HCT116 (cell line): ENCODE data around the gene NTHL1. TPM values are rescaled to one million over a fixed set of nuclear protein-coding genes. Genes with fewer than 3 reads are reported as not detected.

Experiments used
- ATAC-seq: fragments of 200-7000 bp; cut with Tn5 transposase; 2 replicates; pipeline ENCODE4 v1.9.1; 2020; ENCODE audit warnings: mild to moderate bottlenecking, moderate library complexity
- BruUV-seq: library from RNA; stranded (reverse); fragments of 400-500 nt; replicated peaks from 2 replicates; lab custom pipeline; 2021; lab: Mats Ljungman, UMichigan
- CTCF ChIA-PET: fragments of 300-600 bp; sonication (Branson Sonifier 250); formaldehyde crosslinking; loops from one replicate; lab custom pipeline; 2021; ENCODE audit warnings: antibody characterized with exemption; lab: Charles Lee
- POLR2A ChIA-PET: fragments of 300-600, 350-600 bp; sonication (Branson Sonifier 250); formaldehyde crosslinking; loops from one replicate; lab custom pipeline; 2021; ENCODE audit warnings: antibody characterized with exemption; lab: Charles Lee
- RAD21 ChIA-PET, 2 experiments: fragments of 300-600 bp; sonication (Branson Sonifier 250); formaldehyde crosslinking; loops; one replicate each; lab custom pipeline; 2023; ENCODE audit warnings: low total read pairs in 2 of 2; ENCODE audit not compliant: uncharacterized antibody in 2 of 2, unreplicated experiment in 2 of 2, low non-redundant PET in 1 of 2; lab: Charles Lee
- DNase-seq: peaks from one replicate; pipeline ENCODE4 v3.0.0-alpha.2; 2010; ENCODE audit warnings: low read depth, low spot score
- H2AFZ ChIP-seq: fragments of 200-600 bp; shearing (Covaris generic), sonication (generic); 2 replicates; pipeline ENCODE4 v1.6.1; 2017; ENCODE audit warnings: low read depth, mixed run types, mixed read lengths, antibody characterized with exemption, low read length; ENCODE audit not compliant: poor library complexity, severe bottlenecking
- H3K27ac ChIP-seq: 2 replicates; pipeline ENCODE4 v1.5.1; 2012; ENCODE audit warnings: low read depth, low read length
- H3K27me3 ChIP-seq: fragments of 200-600 bp; sonication (generic); 2 replicates; pipeline ENCODE4 v1.6.1; 2016; ENCODE audit warnings: mixed run types, low read length, mixed read lengths; ENCODE audit not compliant: insufficient read depth
- H3K36me3 ChIP-seq, 2 experiments: fragments of 200-500 bp in 1 of 2; fragments of 200-600 bp in 1 of 2; sonication (Bioruptor generic) in 1 of 2; sonication (generic) in 1 of 2; 2 replicates each; pipeline versions ENCODE4 v1.5.1 to v1.6.1; 2014 to 2016; ENCODE audit warnings: low read length in 2 of 2, inconsistent platforms in 1 of 2, mixed read lengths in 1 of 2, mixed run types in 1 of 2; ENCODE audit not compliant: insufficient read depth in 2 of 2, control insufficient read depth in 1 of 2
- H3K4me1 ChIP-seq, 2 experiments: fragments of 200-600 bp in 1 of 2; sonication (generic) in 1 of 2; 2 replicates each; pipeline versions ENCODE4 v1.5.1 to v1.6.1; 2012 to 2017; ENCODE audit warnings: low read length in 2 of 2, inconsistent platforms in 1 of 2, mild to moderate bottlenecking in 1 of 2, mixed read lengths in 1 of 2, mixed run types in 1 of 2, moderate library complexity in 1 of 2; ENCODE audit not compliant: insufficient read depth in 2 of 2, control insufficient read depth in 1 of 2
- H3K4me2 ChIP-seq: fragments of 200-600 bp; sonication (generic); 2 replicates; pipeline ENCODE4 v1.6.1; 2017; ENCODE audit warnings: mixed run types, low read length, mixed read lengths
- H3K4me3 ChIP-seq, 2 experiments: fragments of 200-600 bp in 1 of 2; sonication (generic) in 1 of 2; replicated peaks in 1 of 2; 2 replicates each; pipeline ENCODE4 v1.5.1; 2011 to 2016; ENCODE audit warnings: low read length in 2 of 2, control low read depth in 1 of 2, low read depth in 1 of 2, mild to moderate bottlenecking in 1 of 2, mixed read lengths in 1 of 2, mixed run types in 1 of 2
- H3K79me2 ChIP-seq: fragments of 200-600 bp; sonication (generic); 2 replicates; pipeline ENCODE4 v1.6.1; 2017; ENCODE audit warnings: mild to moderate bottlenecking, mixed run types, low read length, moderate library complexity, mixed read lengths; ENCODE audit not compliant: insufficient read depth
- H3K9ac ChIP-seq: fragments of 200-600 bp; sonication (generic); 2 replicates; pipeline ENCODE4 v1.6.1; 2016; ENCODE audit warnings: low read length, mixed read lengths
- H3K9me2 ChIP-seq: fragments of 200-600 bp; sonication (generic), shearing (Covaris generic); 2 replicates; pipeline ENCODE4 v1.6.1; 2017; ENCODE audit warnings: mixed run types, mild to moderate bottlenecking, moderate library complexity; ENCODE audit not compliant: insufficient read depth
- H3K9me3 ChIP-seq, 2 experiments: fragments of 200-500 bp in 1 of 2; fragments of 200-600 bp in 1 of 2; sonication (Bioruptor generic) in 1 of 2; sonication (generic) in 1 of 2; 2 replicates each; pipeline ENCODE4 v1.6.1; 2014 to 2017; ENCODE audit warnings: low read length in 2 of 2, mixed read lengths in 2 of 2, inconsistent platforms in 1 of 2, low read depth in 1 of 2, mild to moderate bottlenecking in 1 of 2, mixed run types in 1 of 2, moderate library complexity in 1 of 2; ENCODE audit not compliant: control insufficient read depth in 1 of 2, insufficient read depth in 1 of 2
- H4K20me1 ChIP-seq: fragments of 200-600 bp; sonication (generic), shearing (Covaris generic); 2 replicates; pipeline ENCODE4 v1.6.1; 2017; ENCODE audit warnings: mixed run types, mild to moderate bottlenecking, moderate library complexity; ENCODE audit not compliant: insufficient read depth
- CBX3 ChIP-seq: IDR thresholded peaks from 2 replicates; pipeline ENCODE4 v1.6.1; 2012; ENCODE audit warnings: low read depth
- CEBPB ChIP-seq: IDR thresholded peaks from 2 replicates; pipeline ENCODE4 v1.6.1; 2012; ENCODE audit warnings: low read depth
- EGR1 ChIP-seq: IDR thresholded peaks from 2 replicates; pipeline ENCODE4 v1.6.1; 2012; ENCODE audit warnings: low read depth
- ELF1 ChIP-seq: IDR thresholded peaks from 2 replicates; pipeline ENCODE4 v1.6.1; 2012; ENCODE audit warnings: low read depth, borderline replicate concordance
- EZH2 ChIP-seq: fragments of 200-600 bp; sonication (generic); IDR thresholded peaks from 2 replicates; pipeline ENCODE4 v1.6.1; 2017; ENCODE audit warnings: antibody characterized with exemption, mixed run types
- EZH2phosphoT487 ChIP-seq: fragments of 200-600 bp; IDR thresholded peaks from 2 replicates; pipeline ENCODE4 v1.6.1; 2018; ENCODE audit warnings: antibody characterized with exemption, borderline replicate concordance
- JUND ChIP-seq: IDR thresholded peaks from 2 replicates; pipeline ENCODE4 v1.6.1; 2012
- POLR2A ChIP-seq: IDR thresholded peaks from 2 replicates; pipeline ENCODE4 v1.7.0; 2011; ENCODE audit warnings: borderline replicate concordance; ENCODE audit not compliant: insufficient read depth, insufficient read length; ENCODE audit errors: extremely low read depth
- SIN3A ChIP-seq: IDR thresholded peaks from 2 replicates; pipeline ENCODE4 v1.6.1; 2012; ENCODE audit warnings: low read depth
- SP1 ChIP-seq: IDR thresholded peaks from 2 replicates; pipeline ENCODE4 v1.6.1; 2012; ENCODE audit warnings: low read depth
- TCF7L2 ChIP-seq: IDR thresholded peaks from 2 replicates; pipeline ENCODE4 v1.7.0; 2011; ENCODE audit warnings: borderline replicate concordance, inconsistent platforms; ENCODE audit not compliant: insufficient read depth, insufficient read length; ENCODE audit errors: extremely low read depth
- ZFX ChIP-seq: fragments of 450-650 bp; IDR thresholded peaks from 2 replicates; pipeline ENCODE4 v1.6.1; 2017
- ZNF274 ChIP-seq: fragments of 200-500 bp; sonication (Bioruptor generic); IDR thresholded peaks from 2 replicates; pipeline ENCODE4 v1.6.1; 2014; ENCODE audit warnings: mild to moderate bottlenecking, low read depth, low read length, inconsistent platforms
- intact Hi-C: fragments of 100-400 bp; cut with micrococcal nuclease; formaldehyde crosslinking; loops from 2 replicates; pipeline ENCODE4 v1.10.0; 2022
- total RNA-seq: library from RNA; stranded (reverse); gene quantifications from one replicate; pipeline ENCODE4 v1.2.1, GENCODE V29; 2021; ENCODE audit not compliant: unreplicated experiment
- TF ChIP-seq, protein P1 (sequence below): IDR thresholded peaks from 2 replicates; pipeline ENCODE4 v1.6.1; 2012
- TF ChIP-seq, protein P2 (sequence below), 3 experiments: fragments of 200-600 bp in 1 of 3; sonication (generic) in 1 of 3; IDR thresholded peaks in 2 of 3; conservative IDR thresholded peaks in 1 of 3; 2 replicates each; pipeline ENCODE4 v1.5.1; 2012 to 2017; ENCODE audit warnings: low read depth in 2 of 3, low read length in 2 of 3, antibody characterized with exemption in 1 of 3, borderline replicate concordance in 1 of 3, control low read depth in 1 of 3, mild to moderate bottlenecking in 1 of 3, mixed read lengths in 1 of 3, mixed run types in 1 of 3, moderate library complexity in 1 of 3; ENCODE audit not compliant: insufficient read depth in 1 of 3
- TF ChIP-seq, protein P3 (sequence below): IDR thresholded peaks from 2 replicates; pipeline ENCODE4 v1.6.1; 2011; ENCODE audit warnings: mild to moderate bottlenecking, low read length, moderate library complexity; ENCODE audit not compliant: insufficient replicate concordance; ENCODE audit errors: extremely low read depth
- TF ChIP-seq, protein P4 (sequence below): IDR thresholded peaks from 2 replicates; pipeline ENCODE4 v1.6.1; 2012

The NTHL1 gene
- total RNA-seq, 1 experiment from 2014 or later = 40.1 TPM

DNA sequence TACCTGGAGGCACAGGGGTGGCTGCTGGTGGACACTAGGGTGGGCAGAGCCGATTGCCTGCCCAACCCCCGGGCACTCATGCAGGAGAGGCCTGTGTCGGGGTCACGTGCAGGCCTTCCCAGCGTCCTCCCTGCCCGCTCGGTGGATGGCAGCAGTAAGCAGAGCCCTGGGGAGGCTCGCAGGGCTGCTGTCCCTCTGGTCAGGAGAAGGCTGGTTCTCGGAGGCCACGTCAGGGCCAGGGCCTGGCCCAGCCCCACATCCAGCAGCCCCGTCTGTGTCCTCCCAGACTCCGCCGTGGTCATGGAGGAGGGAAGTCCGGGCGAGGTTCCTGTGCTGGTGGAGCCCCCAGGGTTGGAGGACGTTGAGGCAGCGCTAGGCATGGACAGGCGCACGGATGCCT lies 35.8 kb upstream of the NTHL1 start:
- no peaks in the 10 kb centered on the region for H3K27me3 ChIP-seq
- H3K9me2 ChIP-seq = no peaks in the 10 kb centered on the region
- H3K4me3 ChIP-seq = no peak overlapping the region
- no peak overlapping the region for H2AFZ ChIP-seq
- H3K27ac ChIP-seq = no peak overlapping the region
- H3K4me2 ChIP-seq = no peak overlapping the region
- ChIA-PET POLR2A (no interaction called here), RAD21 (no interaction called here)
- TF ChIP-seq EZH2 (no peak), EZH2phosphoT487 (no peak), SIN3A (no peak), CEBPB (no peak), POLR2A (no peak), TCF7L2 (no peak), SP1 (no peak), JUND (no peak), ZNF274 (no peak), EGR1 (no peak), ELF1 (no peak), CBX3 (no peak), ZFX (no peak)
- TF ChIP-seq, protein P1, sequence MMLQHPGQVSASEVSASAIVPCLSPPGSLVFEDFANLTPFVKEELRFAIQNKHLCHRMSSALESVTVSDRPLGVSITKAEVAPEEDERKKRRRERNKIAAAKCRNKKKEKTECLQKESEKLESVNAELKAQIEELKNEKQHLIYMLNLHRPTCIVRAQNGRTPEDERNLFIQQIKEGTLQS = no peak
- TF ChIP-seq, protein P2, sequence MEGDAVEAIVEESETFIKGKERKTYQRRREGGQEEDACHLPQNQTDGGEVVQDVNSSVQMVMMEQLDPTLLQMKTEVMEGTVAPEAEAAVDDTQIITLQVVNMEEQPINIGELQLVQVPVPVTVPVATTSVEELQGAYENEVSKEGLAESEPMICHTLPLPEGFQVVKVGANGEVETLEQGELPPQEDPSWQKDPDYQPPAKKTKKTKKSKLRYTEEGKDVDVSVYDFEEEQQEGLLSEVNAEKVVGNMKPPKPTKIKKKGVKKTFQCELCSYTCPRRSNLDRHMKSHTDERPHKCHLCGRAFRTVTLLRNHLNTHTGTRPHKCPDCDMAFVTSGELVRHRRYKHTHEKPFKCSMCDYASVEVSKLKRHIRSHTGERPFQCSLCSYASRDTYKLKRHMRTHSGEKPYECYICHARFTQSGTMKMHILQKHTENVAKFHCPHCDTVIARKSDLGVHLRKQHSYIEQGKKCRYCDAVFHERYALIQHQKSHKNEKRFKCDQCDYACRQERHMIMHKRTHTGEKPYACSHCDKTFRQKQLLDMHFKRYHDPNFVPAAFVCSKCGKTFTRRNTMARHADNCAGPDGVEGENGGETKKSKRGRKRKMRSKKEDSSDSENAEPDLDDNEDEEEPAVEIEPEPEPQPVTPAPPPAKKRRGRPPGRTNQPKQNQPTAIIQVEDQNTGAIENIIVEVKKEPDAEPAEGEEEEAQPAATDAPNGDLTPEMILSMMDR (IDR thresholded peaks at IDR 0.05 in 2 of 3, conservative IDR thresholded peaks at IDR 0.05 in 1 of 3; ENCODE audit: borderline replicate concordance in 1 of 3, insufficient read depth in 1 of 3, low read depth in 2 of 3, low read length in 2 of 3) = no peak
- TF ChIP-seq, protein P3, sequence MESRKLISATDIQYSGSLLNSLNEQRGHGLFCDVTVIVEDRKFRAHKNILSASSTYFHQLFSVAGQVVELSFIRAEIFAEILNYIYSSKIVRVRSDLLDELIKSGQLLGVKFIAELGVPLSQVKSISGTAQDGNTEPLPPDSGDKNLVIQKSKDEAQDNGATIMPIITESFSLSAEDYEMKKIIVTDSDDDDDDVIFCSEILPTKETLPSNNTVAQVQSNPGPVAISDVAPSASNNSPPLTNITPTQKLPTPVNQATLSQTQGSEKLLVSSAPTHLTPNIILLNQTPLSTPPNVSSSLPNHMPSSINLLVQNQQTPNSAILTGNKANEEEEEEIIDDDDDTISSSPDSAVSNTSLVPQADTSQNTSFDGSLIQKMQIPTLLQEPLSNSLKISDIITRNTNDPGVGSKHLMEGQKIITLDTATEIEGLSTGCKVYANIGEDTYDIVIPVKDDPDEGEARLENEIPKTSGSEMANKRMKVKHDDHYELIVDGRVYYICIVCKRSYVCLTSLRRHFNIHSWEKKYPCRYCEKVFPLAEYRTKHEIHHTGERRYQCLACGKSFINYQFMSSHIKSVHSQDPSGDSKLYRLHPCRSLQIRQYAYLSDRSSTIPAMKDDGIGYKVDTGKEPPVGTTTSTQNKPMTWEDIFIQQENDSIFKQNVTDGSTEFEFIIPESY = no peak
- TF ChIP-seq, protein P4, sequence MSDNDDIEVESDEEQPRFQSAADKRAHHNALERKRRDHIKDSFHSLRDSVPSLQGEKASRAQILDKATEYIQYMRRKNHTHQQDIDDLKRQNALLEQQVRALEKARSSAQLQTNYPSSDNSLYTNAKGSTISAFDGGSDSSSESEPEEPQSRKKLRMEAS = no peak
- TF ChIP-seq, all 23 proteins: peak for 0
- DNase-seq = no peak
- no peaks in the 10 kb centered on the region for H4K20me1 ChIP-seq
- H3K9ac ChIP-seq = no peak overlapping the region
- H3K9me3 ChIP-seq = no peaks in the 10 kb centered on the region
- no peaks in the 10 kb centered on the region for H3K79me2 ChIP-seq
- intact Hi-C loops = no loop called here
- no peaks in the 10 kb centered on the region for H3K4me1 ChIP-seq
- H3K36me3 ChIP-seq = peaks cover 3% of the 10 kb centered on the region in 2 experiments; a peak in 1 of 4 replicates
- no peak for ATAC-seq
- CTCF ChIA-PET = no interaction called here
- BruUV-seq = no TSS peak
